ENCODE results near the gene PARD3. TPM values are rescaled to one million over a fixed set of nuclear protein-coding genes. Genes with fewer than 3 reads are reported as not detected.

PARD3 gene
- total RNA-seq, 1 experiment from 2014 or later, result 51.8 TPM

DNA sequence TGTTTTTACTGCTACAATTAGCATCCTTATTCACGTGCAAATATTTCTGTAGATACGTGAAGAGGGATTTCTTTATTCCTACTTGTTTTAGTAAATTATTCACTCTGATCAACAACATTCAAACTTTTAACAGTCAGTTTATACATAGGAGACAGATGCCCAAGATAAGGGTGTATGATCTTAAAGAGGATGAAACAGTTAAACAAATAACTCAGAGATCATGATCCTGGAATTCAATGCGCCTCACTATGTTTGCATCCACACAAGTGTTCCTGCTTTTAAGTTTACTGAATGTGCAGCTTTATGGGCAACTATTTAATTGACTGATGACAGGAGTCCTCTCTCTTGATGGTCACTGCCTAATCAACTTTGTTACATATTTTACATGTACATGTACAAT lies 394.8 kb downstream of the PARD3 start (continued):
- TF ChIP-seq, protein P1, sequence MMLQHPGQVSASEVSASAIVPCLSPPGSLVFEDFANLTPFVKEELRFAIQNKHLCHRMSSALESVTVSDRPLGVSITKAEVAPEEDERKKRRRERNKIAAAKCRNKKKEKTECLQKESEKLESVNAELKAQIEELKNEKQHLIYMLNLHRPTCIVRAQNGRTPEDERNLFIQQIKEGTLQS (CRISPR knock-in tag; conservative IDR thresholded peaks at IDR 0.05), result no peak

DNA sequence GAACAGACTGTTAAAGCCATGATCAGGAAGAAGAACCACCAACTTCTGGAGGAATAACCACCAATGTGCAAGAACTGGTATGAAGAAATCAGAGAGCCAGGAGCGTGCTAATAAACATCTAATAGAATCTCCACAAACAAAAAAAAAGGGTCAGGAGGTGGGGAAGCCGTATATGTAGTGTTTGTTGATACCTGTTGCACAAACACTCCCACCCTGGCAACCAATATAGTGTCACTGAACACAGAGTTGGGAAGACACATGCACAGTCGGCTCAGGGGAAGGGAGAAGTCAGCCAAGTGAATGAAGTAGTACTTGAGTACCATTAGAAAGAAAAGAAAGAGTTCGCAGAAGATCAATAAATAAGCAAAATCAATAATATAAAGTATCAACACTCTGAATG lies 400.1 kb downstream of the PARD3 start:
- no peaks in the 10 kb centered on the region for H3K9me3 Mint-ChIP-seq
- TF ChIP-seq ZNF671 (CRISPR knock-in tag; IDR thresholded peaks at IDR 0.05) (no peak), FOXP1 (CRISPR knock-in tag; IDR thresholded peaks at IDR 0.05; ENCODE audit: borderline replicate concordance) (no peak), ZNF416 (CRISPR knock-in tag; IDR thresholded peaks at IDR 0.05) (no peak), TP53 (CRISPR knock-in tag; IDR thresholded peaks at IDR 0.05) (no peak), NFE2L1 (CRISPR knock-in tag; IDR thresholded peaks at IDR 0.05) (no peak), HMGA2 (CRISPR knock-in tag; IDR thresholded peaks at IDR 0.05) (no peak), TCF7 (CRISPR knock-in tag; IDR thresholded peaks at IDR 0.05; ENCODE audit: low read depth) (no peak)
- TF ChIP-seq, protein P2, sequence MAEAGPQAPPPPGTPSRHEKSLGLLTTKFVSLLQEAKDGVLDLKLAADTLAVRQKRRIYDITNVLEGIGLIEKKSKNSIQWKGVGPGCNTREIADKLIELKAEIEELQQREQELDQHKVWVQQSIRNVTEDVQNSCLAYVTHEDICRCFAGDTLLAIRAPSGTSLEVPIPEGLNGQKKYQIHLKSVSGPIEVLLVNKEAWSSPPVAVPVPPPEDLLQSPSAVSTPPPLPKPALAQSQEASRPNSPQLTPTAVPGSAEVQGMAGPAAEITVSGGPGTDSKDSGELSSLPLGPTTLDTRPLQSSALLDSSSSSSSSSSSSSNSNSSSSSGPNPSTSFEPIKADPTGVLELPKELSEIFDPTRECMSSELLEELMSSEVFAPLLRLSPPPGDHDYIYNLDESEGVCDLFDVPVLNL (CRISPR knock-in tag; IDR thresholded peaks at IDR 0.05; ENCODE audit: borderline replicate concordance, low read depth), result no peak
- no peak for ATAC-seq
- H3K27ac Mint-ChIP-seq, result no peak overlapping the region
- H3K4me3 Mint-ChIP-seq, result no peak overlapping the region
- H3K27me3 Mint-ChIP-seq (ENCODE audit: low read depth), result no peaks in the 10 kb centered on the region
- H3K36me3 Mint-ChIP-seq, result no peaks in the 10 kb centered on the region
- no peak for DNase-seq (ENCODE audit: low spot score)
- ChIA-PET POLR2A (no interaction called here), CTCF (no interaction called here)
- H3K4me1 Mint-ChIP-seq, result peaks cover 58% of the 10 kb centered on the region

DNA sequence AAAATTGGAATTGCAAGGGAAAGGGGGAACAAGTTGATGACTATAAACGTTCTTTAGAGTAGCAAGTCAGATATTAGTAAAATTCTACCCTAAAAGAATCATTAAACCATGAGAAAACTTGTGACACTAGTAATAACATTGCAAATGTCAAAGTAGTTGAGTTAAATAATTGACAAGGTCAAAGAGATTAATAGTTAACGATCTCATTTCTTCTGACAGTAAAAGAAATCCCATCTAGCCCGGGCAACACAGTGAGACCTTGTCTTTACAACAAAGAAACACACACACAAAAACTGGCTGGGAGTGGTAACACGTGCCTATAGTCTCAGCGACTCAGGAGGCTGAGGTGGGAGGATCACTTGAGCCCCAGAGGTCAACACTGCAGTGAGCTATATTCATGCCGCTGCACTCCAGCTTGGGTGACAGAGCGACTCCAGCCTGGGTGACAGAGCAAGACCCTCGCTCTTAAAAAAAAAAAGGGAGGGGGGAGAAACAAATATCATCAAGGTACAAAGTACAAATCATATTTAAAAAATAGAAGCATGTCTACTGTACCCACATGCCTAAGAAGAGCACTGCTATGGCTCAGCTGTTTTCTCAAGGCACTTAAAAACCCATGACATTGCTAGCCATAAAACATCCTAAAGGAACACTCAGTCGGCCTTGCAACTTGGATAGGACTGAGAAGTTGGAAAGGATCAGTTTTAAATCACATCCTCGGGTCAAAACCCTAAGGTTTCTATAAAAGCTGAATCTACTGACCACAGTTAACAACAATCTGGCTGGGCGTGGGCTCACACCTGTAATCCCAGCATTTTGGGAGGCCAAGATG lies 401.1 kb downstream of the PARD3 start:
- TF ChIP-seq MXD4 (CRISPR knock-in tag; IDR thresholded peaks at IDR 0.05; ENCODE audit: borderline replicate concordance) (no peak), ZNF121 (CRISPR knock-in tag; IDR thresholded peaks at IDR 0.05) (0 out of 2 replicates have a peak, but pooled peaks have one; percentile 26), ETV6 (CRISPR knock-in tag; IDR thresholded peaks at IDR 0.05) (no peak), JUN (CRISPR knock-in tag; IDR thresholded peaks at IDR 0.05) (no peak), KAT7 (CRISPR knock-in tag; IDR thresholded peaks at IDR 0.05; ENCODE audit: borderline replicate concordance) (no peak)
- TF ChIP-seq, protein P3, sequence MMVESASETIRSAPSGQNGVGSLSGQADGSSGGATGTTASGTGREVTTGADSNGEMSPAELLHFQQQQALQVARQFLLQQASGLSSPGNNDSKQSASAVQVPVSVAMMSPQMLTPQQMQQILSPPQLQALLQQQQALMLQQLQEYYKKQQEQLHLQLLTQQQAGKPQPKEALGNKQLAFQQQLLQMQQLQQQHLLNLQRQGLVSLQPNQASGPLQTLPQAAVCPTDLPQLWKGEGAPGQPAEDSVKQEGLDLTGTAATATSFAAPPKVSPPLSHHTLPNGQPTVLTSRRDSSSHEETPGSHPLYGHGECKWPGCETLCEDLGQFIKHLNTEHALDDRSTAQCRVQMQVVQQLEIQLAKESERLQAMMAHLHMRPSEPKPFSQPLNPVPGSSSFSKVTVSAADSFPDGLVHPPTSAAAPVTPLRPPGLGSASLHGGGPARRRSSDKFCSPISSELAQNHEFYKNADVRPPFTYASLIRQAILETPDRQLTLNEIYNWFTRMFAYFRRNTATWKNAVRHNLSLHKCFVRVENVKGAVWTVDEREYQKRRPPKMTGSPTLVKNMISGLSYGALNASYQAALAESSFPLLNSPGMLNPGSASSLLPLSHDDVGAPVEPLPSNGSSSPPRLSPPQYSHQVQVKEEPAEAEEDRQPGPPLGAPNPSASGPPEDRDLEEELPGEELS (CRISPR knock-in tag; IDR thresholded peaks at IDR 0.05), result no peak
- TF ChIP-seq, protein P4, sequence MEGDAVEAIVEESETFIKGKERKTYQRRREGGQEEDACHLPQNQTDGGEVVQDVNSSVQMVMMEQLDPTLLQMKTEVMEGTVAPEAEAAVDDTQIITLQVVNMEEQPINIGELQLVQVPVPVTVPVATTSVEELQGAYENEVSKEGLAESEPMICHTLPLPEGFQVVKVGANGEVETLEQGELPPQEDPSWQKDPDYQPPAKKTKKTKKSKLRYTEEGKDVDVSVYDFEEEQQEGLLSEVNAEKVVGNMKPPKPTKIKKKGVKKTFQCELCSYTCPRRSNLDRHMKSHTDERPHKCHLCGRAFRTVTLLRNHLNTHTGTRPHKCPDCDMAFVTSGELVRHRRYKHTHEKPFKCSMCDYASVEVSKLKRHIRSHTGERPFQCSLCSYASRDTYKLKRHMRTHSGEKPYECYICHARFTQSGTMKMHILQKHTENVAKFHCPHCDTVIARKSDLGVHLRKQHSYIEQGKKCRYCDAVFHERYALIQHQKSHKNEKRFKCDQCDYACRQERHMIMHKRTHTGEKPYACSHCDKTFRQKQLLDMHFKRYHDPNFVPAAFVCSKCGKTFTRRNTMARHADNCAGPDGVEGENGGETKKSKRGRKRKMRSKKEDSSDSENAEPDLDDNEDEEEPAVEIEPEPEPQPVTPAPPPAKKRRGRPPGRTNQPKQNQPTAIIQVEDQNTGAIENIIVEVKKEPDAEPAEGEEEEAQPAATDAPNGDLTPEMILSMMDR (IDR thresholded peaks at IDR 0.05), result no peak
- Mint-ChIP-seq H3K4me1 (peaks cover 53% of the 10 kb centered on the region), H3K4me3 (peak overlapping the region; percentile 24), H3K27ac (no peak overlapping the region), H3K36me3 (no peaks in the 10 kb centered on the region), H3K27me3 (ENCODE audit: low read depth) (no peaks in the 10 kb centered on the region), H3K9me3 (no peaks in the 10 kb centered on the region)
- DNase-seq (ENCODE audit: low spot score), result no peak
- ChIA-PET CTCF (interaction anchor here (0.5 kb wide), 1 partner anchor 18 kb away, joined by 3 read pairs; no protein-coding TSS in a partner anchor), POLR2A (no interaction called here)
- ATAC-seq, result no peak
